Kidney glomerular epithelial cell (primary cell): ENCODE data around the gene PPP1CA.
A peak's percentile ranks its signal among the peaks of the same experiment; 100 is the strongest.

Source experiments
- DNase-seq: peaks from one replicate; lab custom pipeline; 2025; lab: John Stamatoyannopoulos, UW

PPP1CA gene

GRCh38 chr11:67351275-67352005 is 50.2 kb downstream of the PPP1CA start:
- peak; percentile 82 for DNase-seq

GRCh38 chr11:67349928-67350465 is 51.7 kb downstream of the PPP1CA start:
- DNase-seq: no peak

- no peak for DNase-seq
Observed at GRCh38 chr11:67349457-67349856, 52.2 kb downstream of the PPP1CA start.

- DNase-seq: no peak
Observed at GRCh38 chr11:67349036-67349435, 52.6 kb downstream of the PPP1CA start.
